Measurements from ENCODE around the gene NCOA5.
A peak's percentile ranks its signal among the peaks of the same experiment; 100 is the strongest.

The NCOA5 gene

GRCh38 chr20:46128310-46129151 lies 38.8 kb upstream of the NCOA5 start:
- no peaks in the 10 kb centered on the region for H3K4me1 ChIP-seq (ENCODE audit: control insufficient read depth, low read depth, low read length)
- H3K27ac ChIP-seq (ENCODE audit: low read depth, low read length): no peak overlapping the region
- no peaks in the 10 kb centered on the region for H3K27me3 ChIP-seq (ENCODE audit: insufficient read depth, low read length, poor library complexity)
- H3K4ac ChIP-seq (ENCODE audit: low read depth, low read length): no peak overlapping the region
- no peak overlapping the region for H4K8ac ChIP-seq (ENCODE audit: low read depth, low read length)
- H2BK120ac ChIP-seq (ENCODE audit: low read depth, low read length): no peak overlapping the region
- H3K36me3 ChIP-seq (ENCODE audit: control insufficient read depth, insufficient read depth, low read length): no peaks in the 10 kb centered on the region
- H2BK15ac ChIP-seq (replicated peaks; ENCODE audit: low read depth): no peak overlapping the region
- H4K5ac ChIP-seq (ENCODE audit: low read length): no peak overlapping the region
- no peak overlapping the region for H3K9ac ChIP-seq (ENCODE audit: low read length)
- H3K79me2 ChIP-seq (ENCODE audit: control insufficient read depth, insufficient read depth, low read length): no peaks in the 10 kb centered on the region
- H3K4me3 ChIP-seq (ENCODE audit: low read length): no peak overlapping the region
- peak; percentile 43 for DNase-seq
- no peak overlapping the region for H3K23ac ChIP-seq (ENCODE audit: low read length)
- WGBS (ENCODE audit: extremely low coverage, insufficient coverage, low lambda C conversion rate): no CpG with 5 or more reads among the region's 16 CpGs
- no peaks in the 10 kb centered on the region for H3K79me1 ChIP-seq (ENCODE audit: low read length)
- H3K18ac ChIP-seq (ENCODE audit: low read length): no peak overlapping the region
- no peak overlapping the region for H3K56ac ChIP-seq (ENCODE audit: low read length)
- H2AK5ac ChIP-seq (ENCODE audit: low read length): no peak overlapping the region
- H3K4me2 ChIP-seq (ENCODE audit: low read length): no peak overlapping the region
- no peak overlapping the region for H2BK5ac ChIP-seq (ENCODE audit: low read length)

- H2AK5ac ChIP-seq (ENCODE audit: low read length): no peak overlapping the region
- no peak overlapping the region for H3K9ac ChIP-seq (ENCODE audit: low read length)
- H3K27me3 ChIP-seq (ENCODE audit: insufficient read depth, low read length, poor library complexity): no peaks in the 10 kb centered on the region
- no peak overlapping the region for H4K8ac ChIP-seq (ENCODE audit: low read depth, low read length)
- no peaks in the 10 kb centered on the region for H3K36me3 ChIP-seq (ENCODE audit: control insufficient read depth, insufficient read depth, low read length)
- H2BK15ac ChIP-seq (replicated peaks; ENCODE audit: low read depth): no peak overlapping the region
- H3K4me3 ChIP-seq (ENCODE audit: low read length): no peak overlapping the region
- no CpG with 5 or more reads among the region's 11 CpGs for WGBS (ENCODE audit: extremely low coverage, insufficient coverage, low lambda C conversion rate)
- H2BK120ac ChIP-seq (ENCODE audit: low read depth, low read length): no peak overlapping the region
- H4K5ac ChIP-seq (ENCODE audit: low read length): no peak overlapping the region
- DNase-seq: no peak
- no peak overlapping the region for H3K56ac ChIP-seq (ENCODE audit: low read length)
- no peak overlapping the region for H3K18ac ChIP-seq (ENCODE audit: low read length)
- no peaks in the 10 kb centered on the region for H3K79me1 ChIP-seq (ENCODE audit: low read length)
- no peak overlapping the region for H3K4me2 ChIP-seq (ENCODE audit: low read length)
- H3K27ac ChIP-seq (ENCODE audit: low read depth, low read length): no peak overlapping the region
- H3K4me1 ChIP-seq (ENCODE audit: control insufficient read depth, low read depth, low read length): no peaks in the 10 kb centered on the region
- H3K23ac ChIP-seq (ENCODE audit: low read length): no peak overlapping the region
- H3K4ac ChIP-seq (ENCODE audit: low read depth, low read length): no peak overlapping the region
- H3K79me2 ChIP-seq (ENCODE audit: control insufficient read depth, insufficient read depth, low read length): no peaks in the 10 kb centered on the region
- no peak overlapping the region for H2BK5ac ChIP-seq (ENCODE audit: low read length)
These were observed 37.7 kb upstream of the NCOA5 start for GRCh38 chr20:46127396-46128010.

- no peak overlapping the region for H2BK120ac ChIP-seq (ENCODE audit: low read depth, low read length)
- no peak overlapping the region for H3K23ac ChIP-seq (ENCODE audit: low read length)
- no peak overlapping the region for H2BK5ac ChIP-seq (ENCODE audit: low read length)
- no peak overlapping the region for H2BK15ac ChIP-seq (replicated peaks; ENCODE audit: low read depth)
- H3K36me3 ChIP-seq (ENCODE audit: control insufficient read depth, insufficient read depth, low read length): no peaks in the 10 kb centered on the region
- no peaks in the 10 kb centered on the region for H3K79me2 ChIP-seq (ENCODE audit: control insufficient read depth, insufficient read depth, low read length)
- H3K4me1 ChIP-seq (ENCODE audit: control insufficient read depth, low read depth, low read length): no peaks in the 10 kb centered on the region
- H4K5ac ChIP-seq (ENCODE audit: low read length): no peak overlapping the region
- no peaks in the 10 kb centered on the region for H3K27me3 ChIP-seq (ENCODE audit: insufficient read depth, low read length, poor library complexity)
- no peak overlapping the region for H4K8ac ChIP-seq (ENCODE audit: low read depth, low read length)
- H3K27ac ChIP-seq (ENCODE audit: low read depth, low read length): no peak overlapping the region
- no peak overlapping the region for H3K56ac ChIP-seq (ENCODE audit: low read length)
- no peak for DNase-seq
- no peak overlapping the region for H3K9ac ChIP-seq (ENCODE audit: low read length)
- no peak overlapping the region for H3K4me2 ChIP-seq (ENCODE audit: low read length)
- H3K79me1 ChIP-seq (ENCODE audit: low read length): no peaks in the 10 kb centered on the region
- H2AK5ac ChIP-seq (ENCODE audit: low read length): no peak overlapping the region
- H3K4me3 ChIP-seq (ENCODE audit: low read length): no peak overlapping the region
- H3K4ac ChIP-seq (ENCODE audit: low read depth, low read length): no peak overlapping the region
- no peak overlapping the region for H3K18ac ChIP-seq (ENCODE audit: low read length)
- WGBS (ENCODE audit: extremely low coverage, insufficient coverage, low lambda C conversion rate): no CpG with 5 or more reads among the region's 5 CpGs
These were observed 36.8 kb upstream of the NCOA5 start for GRCh38 chr20:46126440-46127056.

GRCh38 chr20:46123482-46124245 lies 33.9 kb upstream of the NCOA5 start:
- Histone ChIP-seq H4K8ac (ENCODE audit: low read depth, low read length) (no peak overlapping the region), H4K5ac (ENCODE audit: low read length) (no peak overlapping the region), H3K4me3 (ENCODE audit: low read length) (no peak overlapping the region), H3K79me2 (ENCODE audit: control insufficient read depth, insufficient read depth, low read length) (no peaks in the 10 kb centered on the region), H3K4me1 (ENCODE audit: control insufficient read depth, low read depth, low read length) (peaks cover 2% of the 10 kb centered on the region), H2AK5ac (ENCODE audit: low read length) (no peak overlapping the region), H3K36me3 (ENCODE audit: control insufficient read depth, insufficient read depth, low read length) (no peaks in the 10 kb centered on the region), H3K27me3 (ENCODE audit: insufficient read depth, low read length, poor library complexity) (no peaks in the 10 kb centered on the region), H3K23ac (ENCODE audit: low read length) (no peak overlapping the region), H2BK120ac (ENCODE audit: low read depth, low read length) (no peak overlapping the region), H3K79me1 (ENCODE audit: low read length) (peaks cover 3% of the 10 kb centered on the region), H3K4ac (ENCODE audit: low read depth, low read length) (no peak overlapping the region), H3K18ac (ENCODE audit: low read length) (no peak overlapping the region), H3K27ac (ENCODE audit: low read depth, low read length) (no peak overlapping the region), H3K4me2 (ENCODE audit: low read length) (no peak overlapping the region), H3K56ac (ENCODE audit: low read length) (no peak overlapping the region), H3K9ac (ENCODE audit: low read length) (no peak overlapping the region), H2BK5ac (ENCODE audit: low read length) (no peak overlapping the region), H2BK15ac (replicated peaks; ENCODE audit: low read depth) (no peak overlapping the region)
- DNase-seq: no peak
- no CpG with 5 or more reads among the region's 11 CpGs for WGBS (ENCODE audit: extremely low coverage, insufficient coverage, low lambda C conversion rate)

- H2BK15ac ChIP-seq (replicated peaks; ENCODE audit: low read depth): no peak overlapping the region
- no peak overlapping the region for H3K56ac ChIP-seq (ENCODE audit: low read length)
- no peak overlapping the region for H3K4me3 ChIP-seq (ENCODE audit: low read length)
- H3K79me1 ChIP-seq (ENCODE audit: low read length): peaks cover 3% of the 10 kb centered on the region
- H3K9ac ChIP-seq (ENCODE audit: low read length): no peak overlapping the region
- H3K27ac ChIP-seq (ENCODE audit: low read depth, low read length): no peak overlapping the region
- no peak overlapping the region for H3K23ac ChIP-seq (ENCODE audit: low read length)
- H3K27me3 ChIP-seq (ENCODE audit: insufficient read depth, low read length, poor library complexity): no peaks in the 10 kb centered on the region
- WGBS (ENCODE audit: extremely low coverage, insufficient coverage, low lambda C conversion rate): no CpG with 5 or more reads among the region's 15 CpGs
- no peak overlapping the region for H2BK5ac ChIP-seq (ENCODE audit: low read length)
- no peak overlapping the region for H4K8ac ChIP-seq (ENCODE audit: low read depth, low read length)
- no peak overlapping the region for H3K18ac ChIP-seq (ENCODE audit: low read length)
- no peak overlapping the region for H4K5ac ChIP-seq (ENCODE audit: low read length)
- H2BK120ac ChIP-seq (ENCODE audit: low read depth, low read length): no peak overlapping the region
- H3K4ac ChIP-seq (ENCODE audit: low read depth, low read length): no peak overlapping the region
- peaks cover 2% of the 10 kb centered on the region for H3K4me1 ChIP-seq (ENCODE audit: control insufficient read depth, low read depth, low read length)
- H2AK5ac ChIP-seq (ENCODE audit: low read length): no peak overlapping the region
- H3K36me3 ChIP-seq (ENCODE audit: control insufficient read depth, insufficient read depth, low read length): no peaks in the 10 kb centered on the region
- DNase-seq: no peak
- H3K79me2 ChIP-seq (ENCODE audit: control insufficient read depth, insufficient read depth, low read length): no peaks in the 10 kb centered on the region
- H3K4me2 ChIP-seq (ENCODE audit: low read length): no peak overlapping the region
These were observed 33.0 kb upstream of the NCOA5 start for GRCh38 chr20:46122516-46123481.
